ENCODE data around the gene MACROD2. TPM values are rescaled to one million over a fixed set of nuclear protein-coding genes. Genes with fewer than 3 reads are reported as not detected.

Gene MACROD2
- polyA plus RNA-seq, 1 donor (not counting 4 experiments of a cell fraction or from before 2014, with no cell fraction given): 0.71 TPM

- dilution Hi-C loops (cut with MboI; ENCODE audit: extremely low pct_ligation_motif_present, low sequenced_read_pairs): no loop called here
- no peaks in the 10 kb centered on the region for H3K9me3 ChIP-seq (ENCODE audit: control insufficient read depth, low read depth, low read length)
These were observed 389.9 kb downstream of the MACROD2 start for GRCh38 chr20:14385176-14385740.

GRCh38 chr20:14386726-14387125 lies 391.4 kb downstream of the MACROD2 start:
- no peak for FAIRE-seq
- TF ChIP-seq EZH2 (IDR thresholded peaks at IDR 0.05; ENCODE audit: low read length): no peak
- no peak for TF ChIP-seq CTCF (optimal IDR thresholded peaks at IDR 0.05 in 1 of 3, IDR thresholded peaks at IDR 0.05 in 1 of 3, conservative IDR thresholded peaks at IDR 0.05 in 1 of 3; ENCODE audit: extremely low read depth in 1 of 3, insufficient read depth in 2 of 3, low read length in 3 of 3)
- no peaks in the 10 kb centered on the region for H3K27me3 ChIP-seq (ENCODE audit: control insufficient read depth, extremely low read depth, insufficient read depth, low read length)
- H3K36me3 ChIP-seq (ENCODE audit: control insufficient read depth in 2 of 2, extremely low read depth in 1 of 2, insufficient read depth in 2 of 2, low read length in 2 of 2): no peaks in the 10 kb centered on the region
- H4K20me1 ChIP-seq (ENCODE audit: control insufficient read depth, extremely low read depth, insufficient read depth, low read length): no peaks in the 10 kb centered on the region
- dilution Hi-C loops (cut with MboI; ENCODE audit: extremely low pct_ligation_motif_present, low sequenced_read_pairs): no loop called here
- H3K4me1 ChIP-seq (ENCODE audit: control insufficient read depth, extremely low read depth, insufficient read depth, low read length): peaks cover 12% of the 10 kb centered on the region
- no peak overlapping the region for H2AFZ ChIP-seq (ENCODE audit: control insufficient read depth, low read length)
- no peak for DNase-seq (ENCODE audit: low read depth, low spot score)
- H3K9me3 ChIP-seq (ENCODE audit: control insufficient read depth, low read depth, low read length): no peaks in the 10 kb centered on the region
- no peaks in the 10 kb centered on the region for H3K9me1 ChIP-seq (ENCODE audit: control insufficient read depth, extremely low read depth, insufficient read depth, low read length)
- no peak overlapping the region for H3K4me3 ChIP-seq (ENCODE audit: control insufficient read depth in 2 of 3, extremely low read depth in 1 of 3, insufficient read depth in 2 of 3, low read depth in 1 of 3, low read length in 3 of 3)
- H3K4me2 ChIP-seq (ENCODE audit: control insufficient read depth, extremely low read depth, insufficient read depth, low read depth, low read length): no peak overlapping the region
- H3K9ac ChIP-seq (ENCODE audit: control insufficient read depth, extremely low read depth, insufficient read depth, low read length): no peak overlapping the region
- H3K79me2 ChIP-seq (ENCODE audit: control insufficient read depth, insufficient read depth, low read length): no peaks in the 10 kb centered on the region
- no peak overlapping the region for H3K27ac ChIP-seq (ENCODE audit: control insufficient read depth, insufficient read depth, low read length)

More at GRCh38 chr20:14385176-14385740, 389.9 kb downstream of the MACROD2 start:
- no peaks in the 10 kb centered on the region for H4K20me1 ChIP-seq (ENCODE audit: control insufficient read depth, extremely low read depth, insufficient read depth, low read length)
- no peaks in the 10 kb centered on the region for H3K27me3 ChIP-seq (ENCODE audit: control insufficient read depth, extremely low read depth, insufficient read depth, low read length)
- no peak overlapping the region for H2AFZ ChIP-seq (ENCODE audit: control insufficient read depth, low read length)
- no peak overlapping the region for H3K4me2 ChIP-seq (ENCODE audit: control insufficient read depth, extremely low read depth, insufficient read depth, low read depth, low read length)
- H3K4me3 ChIP-seq (ENCODE audit: control insufficient read depth in 2 of 3, extremely low read depth in 1 of 3, insufficient read depth in 2 of 3, low read depth in 1 of 3, low read length in 3 of 3): no peak overlapping the region
- no peak overlapping the region for H3K9ac ChIP-seq (ENCODE audit: control insufficient read depth, extremely low read depth, insufficient read depth, low read length)
- no peak overlapping the region for H3K27ac ChIP-seq (ENCODE audit: control insufficient read depth, insufficient read depth, low read length)
- no peak for DNase-seq (ENCODE audit: low read depth, low spot score)
- no peaks in the 10 kb centered on the region for H3K79me2 ChIP-seq (ENCODE audit: control insufficient read depth, insufficient read depth, low read length)
- no peak for FAIRE-seq
- no peaks in the 10 kb centered on the region for H3K9me1 ChIP-seq (ENCODE audit: control insufficient read depth, extremely low read depth, insufficient read depth, low read length)
- no peaks in the 10 kb centered on the region for H3K36me3 ChIP-seq (ENCODE audit: control insufficient read depth in 2 of 2, extremely low read depth in 1 of 2, insufficient read depth in 2 of 2, low read length in 2 of 2)
- TF ChIP-seq CTCF (optimal IDR thresholded peaks at IDR 0.05 in 1 of 3, IDR thresholded peaks at IDR 0.05 in 1 of 3, conservative IDR thresholded peaks at IDR 0.05 in 1 of 3; ENCODE audit: extremely low read depth in 1 of 3, insufficient read depth in 2 of 3, low read length in 3 of 3) (no peak), EZH2 (IDR thresholded peaks at IDR 0.05; ENCODE audit: low read length) (no peak)
- peaks cover 12% of the 10 kb centered on the region for H3K4me1 ChIP-seq (ENCODE audit: control insufficient read depth, extremely low read depth, insufficient read depth, low read length)
